GM12878 (cell line): ENCODE results near the gene CCL7. TPM values are rescaled to one million over a fixed set of nuclear protein-coding genes. Genes with fewer than 3 reads are reported as not detected.

Source experiments
- ATAC-seq: fragments of 200-7000 bp; cut with Tn5 transposase; 3 replicates; pipeline ENCODE4 v1.9.1; 2020; ENCODE audit warnings: mild to moderate bottlenecking, moderate library complexity
- BruUV-seq: library from RNA; stranded (reverse); fragments of 400-500 nt; replicated peaks from 2 replicates; lab custom pipeline; 2021; lab: Mats Ljungman, UMichigan
- CTCF ChIA-PET: fragments of 300-600 bp; sonication (Branson Sonifier 250); formaldehyde crosslinking; extraction: SDS; loops from one replicate; lab custom pipeline; 2021; ENCODE audit warnings: inconsistent platforms; lab: Yijun Ruan, JAX
- POLR2A ChIA-PET: fragments of 350-600 bp; formaldehyde crosslinking; extraction: SDS; loops from one replicate; lab custom pipeline; 2021; ENCODE audit warnings: inconsistent platforms; lab: Charles Lee
- RAD21 ChIA-PET: fragments of 300-600 bp; sonication (Branson Sonifier 250); formaldehyde crosslinking; loops from one replicate; lab custom pipeline; 2023; ENCODE audit warnings: antibody characterized with exemption; ENCODE audit not compliant: unreplicated experiment; lab: Charles Lee
- SMC1A ChIA-PET: fragments of 300-600 bp; sonication (Branson Sonifier 250); formaldehyde crosslinking; loops from one replicate; lab custom pipeline; 2023; ENCODE audit not compliant: unreplicated experiment, uncharacterized antibody; lab: Charles Lee
- DNase-seq: peaks from one replicate; pipeline ENCODE4 v3.0.0-alpha.2; 2011; ENCODE audit warnings: low read depth, low spot score
- FAIRE-seq: peaks from 3 replicates; lab custom pipeline; 2011; peaks lifted over from hg19 to GRCh38; lab: Jason Lieb, UNC
- H2AFZ ChIP-seq: 2 replicates; pipeline ENCODE4 v1.6.0; 2011; ENCODE audit warnings: low read depth, low read length, control low read depth; ENCODE audit not compliant: control insufficient read depth
- H3K27ac ChIP-seq: 2 replicates; pipeline ENCODE4 v1.5.1; 2011; ENCODE audit warnings: control low read depth; ENCODE audit not compliant: control insufficient read depth, insufficient read depth
- H3K27me3 ChIP-seq, 2 experiments: replicated peaks in 1 of 2; 2 replicates each; pipeline versions ENCODE4 v1.6.0 to v1.6.1; 2011; ENCODE audit warnings: low read length in 1 of 2; ENCODE audit not compliant: control insufficient read depth in 2 of 2, insufficient read depth in 2 of 2
- H3K36me3 ChIP-seq, 2 experiments: 2 replicates each; pipeline ENCODE4 v1.5.1; 2011; ENCODE audit warnings: low read length in 1 of 2; ENCODE audit not compliant: control insufficient read depth in 2 of 2, insufficient read depth in 2 of 2
- H3K4me1 ChIP-seq: 2 replicates; pipeline ENCODE4 v1.6.1; 2011; ENCODE audit warnings: mild to moderate bottlenecking, low read length, moderate library complexity, mixed read lengths; ENCODE audit not compliant: control insufficient read depth, insufficient read depth
- H3K4me2 ChIP-seq: 2 replicates; pipeline ENCODE4 v1.6.0; 2011; ENCODE audit warnings: control low read depth; ENCODE audit not compliant: control insufficient read depth, insufficient read depth
- H3K4me3 ChIP-seq: fragments of 200-600 bp; sonication (generic); 2 replicates; pipeline ENCODE4 v1.5.1; 2016
- H3K79me2 ChIP-seq: 2 replicates; pipeline ENCODE4 v1.6.0; 2011; ENCODE audit warnings: low read length; ENCODE audit not compliant: control insufficient read depth, insufficient read depth
- H3K9ac ChIP-seq: 2 replicates; pipeline ENCODE4 v1.8.0; 2011; ENCODE audit warnings: low read length, control low read depth, mixed read lengths; ENCODE audit not compliant: control insufficient read depth, insufficient read depth
- H3K9me3 ChIP-seq: replicated peaks from 3 replicates; pipeline ENCODE4 v1.5.1; 2011; ENCODE audit warnings: mild to moderate bottlenecking, low read length; ENCODE audit not compliant: control insufficient read depth, insufficient read depth
- H4K20me1 ChIP-seq: 2 replicates; pipeline ENCODE4 v1.6.0; 2011; ENCODE audit not compliant: control insufficient read depth, insufficient read depth
- BACH1 ChIP-seq: fragments of 450-650 bp; IDR thresholded peaks from 2 replicates; pipeline ENCODE4 v1.6.1; 2017; ENCODE audit warnings: mild to moderate bottlenecking, borderline replicate concordance
- BCL11A ChIP-seq: IDR thresholded peaks from 2 replicates; pipeline ENCODE4 v1.6.1; 2011; ENCODE audit warnings: low read depth, low read length
- BMI1 ChIP-seq: fragments of 450-650 bp; IDR thresholded peaks from 2 replicates; pipeline ENCODE4 v1.6.1; 2016; ENCODE audit warnings: mild to moderate bottlenecking, moderate library complexity, borderline replicate concordance
- JUND ChIP-seq: IDR thresholded peaks from 2 replicates; pipeline ENCODE4 v1.6.1; 2012; ENCODE audit warnings: low read depth, mild to moderate bottlenecking, low read length, improper control_type of control experiment, moderate library complexity
- KDM1A ChIP-seq: fragments of 200-600 bp; sonication (generic); IDR thresholded peaks from 2 replicates; pipeline ENCODE4 v1.6.1; 2016; ENCODE audit warnings: borderline replicate concordance
- LARP7 ChIP-seq: fragments of 450-650 bp; IDR thresholded peaks from 2 replicates; pipeline ENCODE4 v1.6.1; 2017; ENCODE audit warnings: mild to moderate bottlenecking
- MEF2A ChIP-seq: IDR thresholded peaks from 2 replicates; pipeline ENCODE4 v1.6.1; 2011; ENCODE audit warnings: low read depth, mild to moderate bottlenecking, low read length, moderate library complexity; ENCODE audit not compliant: insufficient read depth
- NFIC ChIP-seq: IDR thresholded peaks from 2 replicates; pipeline ENCODE4 v1.6.1; 2012; ENCODE audit warnings: low read depth, mild to moderate bottlenecking, inconsistent platforms, low read length, moderate library complexity
- POLR2A ChIP-seq: IDR thresholded peaks from 2 replicates; pipeline ENCODE4 v1.6.1; 2011; ENCODE audit warnings: low read depth, mild to moderate bottlenecking, low read length
- RAD51 ChIP-seq: fragments of 450-650 bp; IDR thresholded peaks from 2 replicates; pipeline ENCODE4 v1.6.1; 2016; ENCODE audit warnings: moderate library complexity, mild to moderate bottlenecking, inconsistent platforms
- RELB ChIP-seq: fragments of 450-650 bp; IDR thresholded peaks from 2 replicates; pipeline ENCODE4 v1.6.1; 2017; ENCODE audit warnings: low read depth, mild to moderate bottlenecking, moderate library complexity
- ZNF207 ChIP-seq: fragments of 450-650 bp; IDR thresholded peaks from 2 replicates; pipeline ENCODE4 v1.6.1; 2014; ENCODE audit warnings: antibody characterized with exemption, mild to moderate bottlenecking, borderline replicate concordance
- in situ Hi-C: fragments of 300-500 bp; cut with MboI; formaldehyde crosslinking; loops from 9 replicates; pipeline ENCODE4 v1.14.3; 2018; ENCODE audit warnings: mixed read lengths
- intact Hi-C: fragments of 100-400 bp; cut with micrococcal nuclease; formaldehyde crosslinking; loops from one replicate; pipeline ENCODE4 v1.14.2; 2022; ENCODE audit not compliant: unreplicated experiment
- polyA plus RNA-seq, 11 experiments: library from polyadenylated mRNA; depleted of rRNA in 4 of 11; unstranded in 6 of 11; stranded (reverse) in 5 of 11; fragments of >200 nt; fragmentation: Nextera tagmentation in 4 of 11; fragmentation: Illumina TruSeq in 1 of 11; extraction: Ambion mirVana in 4 of 11; extraction: Trizol in 1 of 11; gene quantifications; 1 replicate in 1 of 11; 2 replicates in 10 of 11; pipeline versions ENCODE4 v1.2.1 to v1.2.3, GENCODE V29; 2011 to 2016; ENCODE audit warnings: inconsistent platforms in 2 of 11, missing spikeins in 2 of 11, low read depth in 1 of 11
- total RNA-seq, 4 experiments: library from RNA; depleted of rRNA in 3 of 4; stranded (reverse); fragments of >200 nt in 3 of 4; fragmentation: Illumina TruSeq in 1 of 4; extraction: Trizol in 1 of 4; gene quantifications; 2 replicates each; pipeline versions ENCODE4 v1.2.1 to v1.2.3, GENCODE V29; 2013 to 2021
- TF ChIP-seq, protein P1 (sequence below): fragments of 450-650 bp; conservative IDR thresholded peaks from 2 replicates; pipeline ENCODE4 v1.6.1; 2017; ENCODE audit warnings: mild to moderate bottlenecking, moderate library complexity
- TF ChIP-seq, protein P2 (sequence below): fragments of 450-650 bp; IDR thresholded peaks from 2 replicates; pipeline ENCODE4 v1.6.1; 2017; ENCODE audit warnings: mild to moderate bottlenecking, moderate library complexity
- TF ChIP-seq, protein P3 (sequence below): fragments of 450-650 bp; IDR thresholded peaks from 2 replicates; pipeline ENCODE4 v1.6.1; 2016; ENCODE audit warnings: mild to moderate bottlenecking
- TF ChIP-seq, protein P4 (sequence below): fragments of 450-650 bp; IDR thresholded peaks from 2 replicates; pipeline ENCODE4 v1.6.1; 2016; ENCODE audit warnings: mild to moderate bottlenecking

CCL7 gene
- total and polyA plus RNA-seq, 10 of the 15 experiments (the other 5 are each of a cell fraction or from before 2014, with no cell fraction given), result not detected

- TF ChIP-seq, protein P1, sequence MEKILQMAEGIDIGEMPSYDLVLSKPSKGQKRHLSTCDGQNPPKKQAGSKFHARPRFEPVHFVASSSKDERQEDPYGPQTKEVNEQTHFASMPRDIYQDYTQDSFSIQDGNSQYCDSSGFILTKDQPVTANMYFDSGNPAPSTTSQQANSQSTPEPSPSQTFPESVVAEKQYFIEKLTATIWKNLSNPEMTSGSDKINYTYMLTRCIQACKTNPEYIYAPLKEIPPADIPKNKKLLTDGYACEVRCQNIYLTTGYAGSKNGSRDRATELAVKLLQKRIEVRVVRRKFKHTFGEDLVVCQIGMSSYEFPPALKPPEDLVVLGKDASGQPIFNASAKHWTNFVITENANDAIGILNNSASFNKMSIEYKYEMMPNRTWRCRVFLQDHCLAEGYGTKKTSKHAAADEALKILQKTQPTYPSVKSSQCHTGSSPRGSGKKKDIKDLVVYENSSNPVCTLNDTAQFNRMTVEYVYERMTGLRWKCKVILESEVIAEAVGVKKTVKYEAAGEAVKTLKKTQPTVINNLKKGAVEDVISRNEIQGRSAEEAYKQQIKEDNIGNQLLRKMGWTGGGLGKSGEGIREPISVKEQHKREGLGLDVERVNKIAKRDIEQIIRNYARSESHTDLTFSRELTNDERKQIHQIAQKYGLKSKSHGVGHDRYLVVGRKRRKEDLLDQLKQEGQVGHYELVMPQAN, result no peak
- TF ChIP-seq MEF2A (no peak), BMI1 (no peak), LARP7 (no peak), JUND (no peak), BCL11A (no peak), POLR2A (no peak)
- TF ChIP-seq, protein P2, sequence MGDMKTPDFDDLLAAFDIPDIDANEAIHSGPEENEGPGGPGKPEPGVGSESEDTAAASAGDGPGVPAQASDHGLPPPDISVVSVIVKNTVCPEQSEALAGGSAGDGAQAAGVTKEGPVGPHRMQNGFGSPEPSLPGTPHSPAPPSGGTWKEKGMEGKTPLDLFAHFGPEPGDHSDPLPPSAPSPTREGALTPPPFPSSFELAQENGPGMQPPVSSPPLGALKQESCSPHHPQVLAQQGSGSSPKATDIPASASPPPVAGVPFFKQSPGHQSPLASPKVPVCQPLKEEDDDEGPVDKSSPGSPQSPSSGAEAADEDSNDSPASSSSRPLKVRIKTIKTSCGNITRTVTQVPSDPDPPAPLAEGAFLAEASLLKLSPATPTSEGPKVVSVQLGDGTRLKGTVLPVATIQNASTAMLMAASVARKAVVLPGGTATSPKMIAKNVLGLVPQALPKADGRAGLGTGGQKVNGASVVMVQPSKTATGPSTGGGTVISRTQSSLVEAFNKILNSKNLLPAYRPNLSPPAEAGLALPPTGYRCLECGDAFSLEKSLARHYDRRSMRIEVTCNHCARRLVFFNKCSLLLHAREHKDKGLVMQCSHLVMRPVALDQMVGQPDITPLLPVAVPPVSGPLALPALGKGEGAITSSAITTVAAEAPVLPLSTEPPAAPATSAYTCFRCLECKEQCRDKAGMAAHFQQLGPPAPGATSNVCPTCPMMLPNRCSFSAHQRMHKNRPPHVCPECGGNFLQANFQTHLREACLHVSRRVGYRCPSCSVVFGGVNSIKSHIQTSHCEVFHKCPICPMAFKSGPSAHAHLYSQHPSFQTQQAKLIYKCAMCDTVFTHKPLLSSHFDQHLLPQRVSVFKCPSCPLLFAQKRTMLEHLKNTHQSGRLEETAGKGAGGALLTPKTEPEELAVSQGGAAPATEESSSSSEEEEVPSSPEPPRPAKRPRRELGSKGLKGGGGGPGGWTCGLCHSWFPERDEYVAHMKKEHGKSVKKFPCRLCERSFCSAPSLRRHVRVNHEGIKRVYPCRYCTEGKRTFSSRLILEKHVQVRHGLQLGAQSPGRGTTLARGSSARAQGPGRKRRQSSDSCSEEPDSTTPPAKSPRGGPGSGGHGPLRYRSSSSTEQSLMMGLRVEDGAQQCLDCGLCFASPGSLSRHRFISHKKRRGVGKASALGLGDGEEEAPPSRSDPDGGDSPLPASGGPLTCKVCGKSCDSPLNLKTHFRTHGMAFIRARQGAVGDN, result no peak
Measured at GRCh38 chr17:34257986-34258326, 12.1 kb upstream of the CCL7 start (continued).

DNA sequence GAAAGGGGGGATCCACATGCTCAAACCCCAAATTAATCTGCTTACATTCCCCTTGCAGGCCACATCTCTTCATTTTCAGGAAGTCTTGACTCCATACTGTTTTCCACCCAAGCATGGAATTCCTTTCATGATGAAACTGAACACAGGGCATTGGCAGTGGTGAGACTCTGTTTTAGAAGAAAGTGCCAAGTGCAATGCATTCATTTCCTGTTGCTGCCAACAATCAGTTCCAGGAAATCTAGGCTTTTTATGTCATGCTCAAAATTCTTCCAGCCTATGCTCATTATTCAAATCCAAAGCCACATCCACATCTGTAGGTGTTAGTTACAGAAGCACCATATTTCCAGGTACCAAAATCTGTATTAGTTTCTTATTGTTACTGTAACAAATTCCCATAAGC, 10.9 kb upstream of the CCL7 start:
- H3K4me1 ChIP-seq, result no peaks in the 10 kb centered on the region
- H3K4me2 ChIP-seq, result no peak overlapping the region
- ChIA-PET RAD21 (no interaction called here), POLR2A (no interaction called here), CTCF (no interaction called here), SMC1A (no interaction called here)
- no peak overlapping the region for H3K9ac ChIP-seq
- H3K27me3 ChIP-seq, result peaks cover 1 to 12% of the 10 kb centered on the region in 2 experiments
- no peak for FAIRE-seq
- no peak overlapping the region for H2AFZ ChIP-seq
- no peak for ATAC-seq
- no TSS peak for BruUV-seq
- no peaks in the 10 kb centered on the region; the same call in 1 of the 2 replicates for H4K20me1 ChIP-seq
- in situ Hi-C loops (no loop called here), intact Hi-C loops (no loop called here)
- no peak for DNase-seq
- H3K4me3 ChIP-seq, result no peak overlapping the region
- no peak overlapping the region for H3K27ac ChIP-seq
- H3K79me2 ChIP-seq, result no peaks in the 10 kb centered on the region
- no peaks in the 10 kb centered on the region for H3K9me3 ChIP-seq
- H3K36me3 ChIP-seq, result no peaks in the 10 kb centered on the region
- TF ChIP-seq, protein P3, sequence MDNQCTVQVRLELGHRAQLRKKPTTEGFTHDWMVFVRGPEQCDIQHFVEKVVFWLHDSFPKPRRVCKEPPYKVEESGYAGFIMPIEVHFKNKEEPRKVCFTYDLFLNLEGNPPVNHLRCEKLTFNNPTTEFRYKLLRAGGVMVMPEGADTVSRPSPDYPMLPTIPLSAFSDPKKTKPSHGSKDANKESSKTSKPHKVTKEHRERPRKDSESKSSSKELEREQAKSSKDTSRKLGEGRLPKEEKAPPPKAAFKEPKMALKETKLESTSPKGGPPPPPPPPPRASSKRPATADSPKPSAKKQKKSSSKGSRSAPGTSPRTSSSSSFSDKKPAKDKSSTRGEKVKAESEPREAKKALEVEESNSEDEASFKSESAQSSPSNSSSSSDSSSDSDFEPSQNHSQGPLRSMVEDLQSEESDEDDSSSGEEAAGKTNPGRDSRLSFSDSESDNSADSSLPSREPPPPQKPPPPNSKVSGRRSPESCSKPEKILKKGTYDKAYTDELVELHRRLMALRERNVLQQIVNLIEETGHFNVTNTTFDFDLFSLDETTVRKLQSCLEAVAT, result no peak
- TF ChIP-seq RAD51 (no peak), BACH1 (no peak), NFIC (no peak), RELB (no peak), KDM1A (no peak), ZNF207 (no peak)
- TF ChIP-seq, protein P4, sequence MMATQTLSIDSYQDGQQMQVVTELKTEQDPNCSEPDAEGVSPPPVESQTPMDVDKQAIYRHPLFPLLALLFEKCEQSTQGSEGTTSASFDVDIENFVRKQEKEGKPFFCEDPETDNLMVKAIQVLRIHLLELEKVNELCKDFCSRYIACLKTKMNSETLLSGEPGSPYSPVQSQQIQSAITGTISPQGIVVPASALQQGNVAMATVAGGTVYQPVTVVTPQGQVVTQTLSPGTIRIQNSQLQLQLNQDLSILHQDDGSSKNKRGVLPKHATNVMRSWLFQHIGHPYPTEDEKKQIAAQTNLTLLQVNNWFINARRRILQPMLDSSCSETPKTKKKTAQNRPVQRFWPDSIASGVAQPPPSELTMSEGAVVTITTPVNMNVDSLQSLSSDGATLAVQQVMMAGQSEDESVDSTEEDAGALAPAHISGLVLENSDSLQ, result no peak
